Measurements from ENCODE around the gene SCYGR7.
A peak's percentile ranks its signal among the peaks of the same experiment; 100 is the strongest.
"Not testable (repeated sequence)": the region's sequence is repeated elsewhere in the genome, so short reads cannot be mapped to it uniquely, and the experiment has no call there.

Gene SCYGR7

DNA sequence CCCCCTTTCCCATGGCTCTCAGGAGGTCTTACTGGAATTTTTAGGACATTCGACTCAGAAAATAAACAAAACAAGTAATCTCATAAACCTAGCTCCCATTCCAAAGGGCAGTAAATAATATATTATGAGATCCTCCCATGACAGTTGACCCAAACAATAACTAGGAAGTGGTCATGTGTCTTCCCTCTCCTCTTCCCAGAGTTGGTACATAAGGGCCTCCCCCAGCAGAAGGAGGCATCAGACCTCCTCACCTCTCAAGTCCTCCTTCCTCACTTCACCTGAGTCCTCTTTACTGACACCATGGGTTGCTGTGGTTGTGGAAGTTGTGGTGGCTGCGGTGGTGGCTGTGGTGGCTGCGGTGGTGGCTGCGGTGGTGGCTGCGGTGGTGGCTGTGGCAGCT is at the start of gene SCYGR7:
Gene SCYGR7, plus strand, starts transcription at position 301 of the 400 bp plus-strand sequence. Its CDS starts 0 bp downstream, at position 301.
- no peak for DNase-seq (ENCODE audit: low read depth in 4 of 4, low spot score in 1 of 4)

DNA sequence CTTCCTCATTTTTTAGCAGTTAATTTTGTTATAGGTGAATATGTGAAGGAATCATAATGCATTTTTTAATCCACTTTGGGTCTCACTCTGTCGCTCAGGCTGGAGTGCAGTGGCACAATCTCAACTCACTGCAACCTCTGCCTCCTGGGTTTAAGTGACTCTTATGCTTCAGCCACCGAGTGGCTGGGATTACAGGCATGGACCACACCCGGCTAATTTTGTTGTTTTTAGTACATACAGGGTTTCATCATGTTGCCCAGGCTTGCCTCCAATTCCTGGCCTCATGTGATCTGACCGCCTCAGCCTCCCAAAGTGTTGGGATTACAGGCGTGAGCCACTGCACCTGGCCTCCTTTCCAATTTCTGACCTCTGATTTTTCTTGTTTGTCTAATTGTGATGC is 43.9 kb upstream of the SCYGR7 start:
- no peak for DNase-seq (ENCODE audit: low read depth in 4 of 4, low spot score in 1 of 4)

DNA sequence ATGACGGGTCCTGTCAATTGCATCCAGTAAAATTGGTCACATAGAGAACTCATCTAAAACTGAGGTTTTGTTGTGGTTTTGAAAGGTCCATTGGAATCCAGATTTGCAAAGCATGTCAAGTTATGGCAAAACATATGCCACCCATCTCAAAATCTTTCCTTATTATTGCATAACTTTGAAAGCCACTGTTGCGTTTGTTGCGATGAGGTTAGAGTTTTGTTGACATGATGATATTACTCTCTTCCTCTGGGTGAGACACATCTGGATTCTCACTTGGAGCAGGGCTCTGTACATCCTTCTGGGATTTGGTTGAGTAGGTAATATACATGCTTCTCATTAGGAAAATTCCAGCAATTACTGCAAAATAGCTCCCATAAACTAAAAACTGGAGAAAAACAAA is 40.9 kb upstream of the SCYGR7 start:
- no peak for DNase-seq (ENCODE audit: low read depth in 4 of 4, low spot score in 1 of 4)

DNA sequence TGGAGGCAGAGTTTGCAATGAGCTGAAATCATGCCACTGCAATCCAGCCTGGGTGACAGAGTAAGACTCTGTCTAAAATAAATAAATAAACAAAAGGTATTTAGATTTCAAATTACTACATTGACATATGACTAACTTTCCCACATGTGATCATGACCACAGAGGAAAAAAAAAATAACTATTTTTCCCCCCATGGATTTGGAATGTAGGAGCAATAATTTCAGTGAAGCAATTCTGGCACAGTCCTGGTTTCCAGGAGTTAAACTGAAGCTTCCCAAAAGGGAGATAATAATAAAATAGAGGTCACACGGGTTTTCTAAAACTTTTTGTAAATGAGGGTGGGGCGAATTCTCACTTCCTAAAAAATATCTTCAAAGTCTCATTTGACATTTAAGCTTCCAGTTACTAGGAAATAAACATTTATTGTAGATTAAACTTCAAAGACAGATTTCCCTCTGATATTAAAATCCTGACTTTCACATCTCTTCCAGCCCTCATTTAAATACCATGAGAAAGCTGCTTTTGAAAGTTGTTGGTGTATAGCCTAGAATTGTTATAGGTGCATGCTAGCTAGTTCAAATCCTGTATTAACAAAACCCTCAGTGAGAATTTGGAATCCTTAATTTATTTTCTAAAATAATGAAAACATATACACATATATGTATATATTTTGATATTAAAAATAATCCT is 31.0 kb upstream of the SCYGR7 start:
- no peak for DNase-seq (ENCODE audit: low read depth in 4 of 4, low spot score in 1 of 4)

DNA sequence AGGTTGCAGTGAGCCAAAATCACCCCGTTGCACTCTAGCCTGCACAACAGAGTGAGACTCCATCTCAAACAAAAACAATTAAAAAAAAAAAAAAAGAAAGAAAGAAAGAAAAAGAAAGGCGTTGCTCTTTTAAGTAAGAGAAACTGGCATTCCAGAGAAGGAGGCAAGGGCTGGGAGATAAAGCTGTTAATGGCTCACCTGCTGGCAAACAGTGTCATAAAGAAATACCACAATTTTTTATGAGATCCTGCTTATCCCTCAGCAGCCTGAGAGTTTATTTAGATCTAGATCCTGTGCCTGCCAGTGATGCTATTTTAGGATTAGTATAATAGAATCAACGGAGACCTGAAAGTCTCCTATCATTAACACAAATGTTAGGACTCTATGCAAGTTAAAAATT is 26.6 kb upstream of the SCYGR7 start:
- no peak for DNase-seq (ENCODE audit: low read depth in 4 of 4, low spot score in 1 of 4)

DNA sequence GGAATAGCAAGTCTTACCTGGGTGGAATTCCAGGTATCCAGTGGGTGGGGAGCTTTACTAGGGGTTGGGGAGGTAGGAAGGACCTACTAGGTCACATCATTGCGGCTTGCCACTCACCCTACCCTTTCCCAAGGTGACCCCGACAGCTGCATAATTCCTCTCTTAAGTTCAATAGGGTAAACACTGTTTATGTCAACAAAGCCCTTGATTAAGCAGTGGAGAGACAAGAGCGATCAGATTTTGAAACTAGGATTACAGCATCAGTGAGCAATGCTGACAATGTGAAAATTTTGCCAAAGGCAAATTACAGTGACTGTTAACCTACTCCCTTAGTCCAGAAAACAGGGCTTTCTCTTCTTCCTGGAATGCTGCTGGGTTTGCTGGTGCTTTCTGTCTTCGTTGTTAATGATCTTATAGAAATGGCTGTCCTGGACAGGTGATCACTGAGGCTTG is 24.8 kb upstream of the SCYGR7 start:
- no peak for DNase-seq (ENCODE audit: low read depth in 4 of 4, low spot score in 1 of 4)

DNA sequence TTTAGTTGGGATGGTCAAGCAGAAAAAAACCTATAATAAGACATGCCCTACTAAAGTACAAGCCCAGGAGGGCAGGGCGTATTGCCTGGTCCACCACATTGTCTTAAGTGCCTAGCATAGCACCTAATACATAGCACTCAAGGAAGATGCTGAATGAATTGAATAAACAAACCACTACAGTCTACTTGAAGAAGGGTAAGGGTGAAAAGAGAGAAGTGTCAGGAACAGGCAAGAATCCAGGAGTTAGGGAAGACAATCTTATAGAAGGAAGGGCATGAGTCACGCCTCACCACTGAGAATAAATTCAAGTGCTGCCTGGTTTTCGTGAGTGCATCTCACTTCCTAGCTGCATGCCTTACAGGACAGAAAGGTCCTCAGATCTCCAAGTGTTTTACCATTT is 24.2 kb upstream of the SCYGR7 start:
- DNase-seq (ENCODE audit: low read depth in 4 of 4, low spot score in 1 of 4) = no peak

DNA sequence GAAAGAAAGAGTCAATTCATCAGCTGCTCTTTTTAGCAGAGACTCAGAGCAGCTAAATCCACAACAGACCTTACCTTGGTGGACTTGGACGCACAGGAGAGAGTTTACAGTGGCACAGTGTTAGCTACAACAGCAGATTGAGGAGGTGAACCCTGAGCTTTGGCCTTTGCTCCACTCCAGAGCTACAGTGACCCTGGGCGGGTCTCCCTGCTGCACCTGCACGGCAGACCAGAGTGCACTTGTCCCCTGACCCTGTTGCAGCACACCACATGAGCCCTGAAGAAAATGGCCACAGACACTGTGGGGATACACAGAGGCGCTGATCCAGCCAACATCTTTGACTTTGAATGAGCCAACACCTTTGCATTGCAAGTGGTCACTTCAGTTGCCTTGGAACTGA is 21.3 kb upstream of the SCYGR7 start:
- DNase-seq (ENCODE audit: low read depth in 4 of 4, low spot score in 1 of 4) = no peak

- no peak for DNase-seq (ENCODE audit: low read depth in 4 of 4, low spot score in 1 of 4)
Observed at GRCh38 chr2:227707390-227707789, 20.7 kb upstream of the SCYGR7 start.

- DNase-seq (ENCODE audit: low read depth in 4 of 4, low spot score in 1 of 4) = no peak
Observed at GRCh38 chr2:227710986-227711385, 17.1 kb upstream of the SCYGR7 start.

GRCh38 chr2:227713291-227713690 is 14.8 kb upstream of the SCYGR7 start:
- DNase-seq (ENCODE audit: low read depth in 4 of 4, low spot score in 1 of 4) = no peak

DNA sequence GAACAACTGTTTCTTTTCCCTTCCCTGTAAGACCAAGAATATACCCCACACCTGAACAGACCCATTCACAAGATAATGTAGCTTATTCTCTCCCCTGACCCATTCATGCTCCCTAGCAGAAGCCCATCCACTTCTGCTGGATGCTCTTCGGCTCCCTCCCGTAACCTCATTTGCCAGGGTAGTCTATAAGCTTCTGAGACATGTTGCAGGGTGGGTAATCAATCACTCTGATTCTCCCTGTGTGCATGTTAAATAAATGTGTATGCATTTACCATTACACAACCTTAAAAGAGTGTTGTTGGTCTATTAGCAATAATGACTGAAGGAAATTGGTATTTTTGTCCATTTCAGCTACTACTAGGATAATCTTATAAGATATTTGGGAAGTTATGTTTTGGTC is 11.6 kb upstream of the SCYGR7 start:
- no peak for DNase-seq (ENCODE audit: low read depth in 4 of 4, low spot score in 1 of 4)

- DNase-seq (ENCODE audit: low read depth in 4 of 4, low spot score in 1 of 4) = peak in 1 of 4 experiments; percentile 5
Observed at GRCh38 chr2:227717687-227718567, 10.2 kb upstream of the SCYGR7 start, which contains the start of gene SLC19A3. Gene SLC19A3, minus strand, starts transcription at chr2:227718028. Its CDS starts 15,710 bp downstream, at chr2:227702318.

DNA sequence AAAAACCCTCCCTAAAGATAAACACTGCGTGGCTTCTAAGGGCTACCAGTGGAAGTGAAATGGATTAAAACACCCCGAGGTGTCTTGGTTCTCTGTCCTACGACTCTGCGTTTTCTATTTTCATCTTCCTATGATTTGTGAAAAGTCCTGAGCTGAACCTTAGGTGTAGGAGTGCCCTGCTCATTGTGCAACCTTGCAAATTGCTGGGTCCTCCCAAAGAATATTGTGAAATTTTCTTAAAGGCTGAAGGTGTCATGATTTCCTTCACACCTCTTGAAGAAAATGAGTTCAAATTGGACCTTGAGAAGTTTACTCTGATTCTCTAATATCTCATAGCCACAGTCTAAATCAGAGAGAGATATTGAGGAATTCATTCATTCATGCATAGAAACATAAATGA is 8.5 kb upstream of the SCYGR7 start:
- no peak for DNase-seq (ENCODE audit: low read depth in 4 of 4, low spot score in 1 of 4)

GRCh38 chr2:227720680-227721079 is 7.5 kb upstream of the SCYGR7 start:
- DNase-seq (ENCODE audit: low read depth in 4 of 4, low spot score in 1 of 4) = no peak

- not testable (repeated sequence) for DNase-seq (ENCODE audit: low read depth in 4 of 4, low spot score in 1 of 4)
Observed at GRCh38 chr2:227722821-227723220, 5.3 kb upstream of the SCYGR7 start.

- DNase-seq (ENCODE audit: low read depth in 4 of 4, low spot score in 1 of 4) = no peak
Observed at GRCh38 chr2:227724394-227725039, 3.6 kb upstream of the SCYGR7 start, which contains the start of gene SCYGR6. Gene SCYGR6, minus strand, starts transcription at chr2:227724757. Its CDS starts 0 bp downstream, at chr2:227724757.

DNA sequence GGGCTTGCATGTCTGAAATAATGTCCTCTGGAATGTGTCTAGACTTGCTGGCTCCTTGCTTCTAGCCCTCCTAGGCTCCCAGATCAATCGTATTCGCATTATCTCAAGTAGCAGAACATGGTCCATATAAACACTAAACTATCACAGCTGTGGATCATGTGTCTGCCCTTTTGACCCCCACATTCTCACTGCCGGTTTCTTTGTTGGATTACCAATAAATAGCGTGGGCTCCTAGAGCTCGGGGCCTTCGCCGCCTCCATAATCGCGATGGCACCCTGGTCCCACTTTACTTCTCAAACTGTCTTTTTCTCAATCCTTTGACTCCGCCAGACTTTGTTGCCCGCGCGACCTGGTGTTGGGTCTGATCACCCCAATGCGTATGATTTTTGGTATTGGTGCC is 11.2 kb downstream of the SCYGR7 start:
- no peak for DNase-seq (ENCODE audit: low read depth in 4 of 4, low spot score in 1 of 4)

- not testable (repeated sequence) for DNase-seq (ENCODE audit: low read depth in 4 of 4, low spot score in 1 of 4)
Observed at GRCh38 chr2:227740705-227741104, 12.6 kb downstream of the SCYGR7 start.

DNA sequence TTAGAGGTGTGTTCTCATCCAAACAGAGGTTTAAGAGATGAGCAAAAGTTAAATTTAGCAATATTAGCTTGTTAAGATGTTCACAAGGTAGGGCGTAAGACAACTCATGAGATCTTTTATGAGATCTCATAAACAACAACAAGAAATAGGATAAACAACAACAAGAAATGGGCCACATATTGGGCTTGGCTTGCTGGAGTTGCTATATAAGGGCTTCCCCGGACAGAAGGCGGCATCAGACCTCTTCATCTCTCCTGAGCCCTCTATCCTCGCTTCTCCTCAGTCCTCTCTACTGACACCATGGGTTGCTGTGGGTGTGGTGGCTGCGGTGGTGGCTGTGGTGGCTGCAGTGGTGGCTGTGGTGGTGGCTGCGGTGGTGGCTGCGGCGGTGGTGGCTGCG is 17.5 kb downstream of the SCYGR7 start, which contains the start of gene SCYGR8:
Gene SCYGR8, plus strand, starts transcription at position 301 of the 400 bp plus-strand sequence. Its CDS starts 0 bp downstream, at position 301.
- no peak for DNase-seq (ENCODE audit: low read depth in 4 of 4, low spot score in 1 of 4)

DNA sequence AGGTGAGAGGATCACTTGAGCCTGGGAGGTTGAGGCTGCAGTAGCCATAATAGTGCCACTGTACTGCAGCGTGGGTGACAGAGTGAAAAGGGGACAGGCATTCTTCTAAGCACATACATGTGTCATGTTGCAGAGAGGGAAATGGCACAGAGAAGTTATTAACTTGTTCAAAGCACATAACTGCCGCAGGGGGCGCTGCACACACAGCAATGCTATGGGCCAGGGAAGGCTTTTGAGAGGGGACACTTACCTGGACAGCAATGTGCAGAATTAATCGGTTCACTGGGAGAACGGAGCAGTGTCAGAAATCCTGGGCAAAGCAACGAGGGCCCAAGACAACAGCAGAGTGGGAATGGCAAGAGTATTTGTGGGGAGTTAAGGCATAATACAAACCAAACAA is 19.9 kb downstream of the SCYGR7 start:
- no peak for DNase-seq (ENCODE audit: low read depth in 4 of 4, low spot score in 1 of 4)
